ENCODE measurements around the gene CPNE5.

DNA sequence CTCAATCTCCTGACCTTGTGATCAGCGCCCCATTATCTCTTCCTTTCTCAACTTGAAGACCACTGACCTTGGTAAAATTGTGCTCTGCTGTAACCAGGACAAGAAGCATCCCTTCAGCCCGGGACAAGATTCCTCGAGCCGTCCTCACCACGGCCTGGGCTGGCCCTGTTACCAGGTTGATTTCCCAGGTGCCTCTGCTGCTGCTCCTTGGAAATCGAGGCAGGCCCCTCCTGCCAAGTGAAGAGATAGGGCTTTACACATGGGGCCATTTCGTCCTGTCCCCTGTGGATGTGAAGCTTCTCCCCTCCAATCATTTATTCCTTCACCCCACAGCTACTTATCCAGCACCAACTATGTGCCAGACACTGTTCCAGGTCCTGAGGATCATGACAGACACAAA is 120.1 kb downstream of the CPNE5 start:
- TF ChIP-seq, protein P1, sequence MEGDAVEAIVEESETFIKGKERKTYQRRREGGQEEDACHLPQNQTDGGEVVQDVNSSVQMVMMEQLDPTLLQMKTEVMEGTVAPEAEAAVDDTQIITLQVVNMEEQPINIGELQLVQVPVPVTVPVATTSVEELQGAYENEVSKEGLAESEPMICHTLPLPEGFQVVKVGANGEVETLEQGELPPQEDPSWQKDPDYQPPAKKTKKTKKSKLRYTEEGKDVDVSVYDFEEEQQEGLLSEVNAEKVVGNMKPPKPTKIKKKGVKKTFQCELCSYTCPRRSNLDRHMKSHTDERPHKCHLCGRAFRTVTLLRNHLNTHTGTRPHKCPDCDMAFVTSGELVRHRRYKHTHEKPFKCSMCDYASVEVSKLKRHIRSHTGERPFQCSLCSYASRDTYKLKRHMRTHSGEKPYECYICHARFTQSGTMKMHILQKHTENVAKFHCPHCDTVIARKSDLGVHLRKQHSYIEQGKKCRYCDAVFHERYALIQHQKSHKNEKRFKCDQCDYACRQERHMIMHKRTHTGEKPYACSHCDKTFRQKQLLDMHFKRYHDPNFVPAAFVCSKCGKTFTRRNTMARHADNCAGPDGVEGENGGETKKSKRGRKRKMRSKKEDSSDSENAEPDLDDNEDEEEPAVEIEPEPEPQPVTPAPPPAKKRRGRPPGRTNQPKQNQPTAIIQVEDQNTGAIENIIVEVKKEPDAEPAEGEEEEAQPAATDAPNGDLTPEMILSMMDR (IDR thresholded peaks at IDR 0.05), result no peak
- no peak for TF ChIP-seq POLR2AphosphoS5 (IDR thresholded peaks at IDR 0.05; ENCODE audit: insufficient read depth in 1 of 2, low read depth in 1 of 2)

Data from vagina (tissue), 2 donors.